Cardiac septum (tissue), 1 donor: ENCODE data around the gene SPAG7. TPM values are rescaled to one million over a fixed set of nuclear protein-coding genes. Genes with fewer than 3 reads are reported as not detected.
A peak's percentile ranks its signal among the peaks of the same experiment; 100 is the strongest.

Experiments used
- DNase-seq: peaks from one replicate; pipeline ENCODE4 v3.0.0-alpha.2; 2020; ENCODE audit warnings: low spot score
- intact Hi-C: fragments of 100-400 bp; cut with DNase I; formaldehyde crosslinking; loops from one replicate; pipeline ENCODE4 v1.14.0; 2022
- total RNA-seq: library from RNA; stranded (reverse); fragmentation: NEBNext Ultra II Directional; extraction: Animal tissue kit (Norgen Biotek cat#: 25700); gene quantifications from one replicate; pipeline ENCODE4 v1.2.1, GENCODE V29; 2021
- donor health status: DM: no; HTN: no; CAD: no.

SPAG7 gene
- total RNA-seq, 1 donor from 2014 or later: 104 TPM

DNA sequence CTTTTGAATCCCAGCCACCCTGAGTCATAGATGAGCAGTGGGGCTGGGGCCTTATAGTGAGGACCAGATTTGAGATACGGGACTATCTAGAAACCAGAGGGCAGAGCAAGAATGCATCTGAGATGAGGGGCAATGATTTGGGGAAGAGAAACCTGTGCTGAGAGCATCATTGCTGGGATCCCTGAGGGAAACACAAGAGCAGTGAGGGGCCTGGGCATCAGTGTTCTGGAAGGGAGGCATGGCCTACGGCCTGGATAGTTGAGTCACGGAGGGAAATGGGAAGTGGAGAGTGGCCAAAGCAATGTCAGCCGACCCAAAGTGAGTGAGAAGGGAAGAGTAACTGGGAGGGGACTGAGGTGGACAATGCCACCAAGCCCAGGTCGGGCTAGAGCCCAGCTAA lies 14.7 kb upstream of the SPAG7 start:
- no peak for DNase-seq
- intact Hi-C loops: loop anchor here (2.0 to 5.0 kb wide), 2 partner anchors 14 to 80 kb away; partner anchors contain the start of genes INCA1 and KIF1C

DNA sequence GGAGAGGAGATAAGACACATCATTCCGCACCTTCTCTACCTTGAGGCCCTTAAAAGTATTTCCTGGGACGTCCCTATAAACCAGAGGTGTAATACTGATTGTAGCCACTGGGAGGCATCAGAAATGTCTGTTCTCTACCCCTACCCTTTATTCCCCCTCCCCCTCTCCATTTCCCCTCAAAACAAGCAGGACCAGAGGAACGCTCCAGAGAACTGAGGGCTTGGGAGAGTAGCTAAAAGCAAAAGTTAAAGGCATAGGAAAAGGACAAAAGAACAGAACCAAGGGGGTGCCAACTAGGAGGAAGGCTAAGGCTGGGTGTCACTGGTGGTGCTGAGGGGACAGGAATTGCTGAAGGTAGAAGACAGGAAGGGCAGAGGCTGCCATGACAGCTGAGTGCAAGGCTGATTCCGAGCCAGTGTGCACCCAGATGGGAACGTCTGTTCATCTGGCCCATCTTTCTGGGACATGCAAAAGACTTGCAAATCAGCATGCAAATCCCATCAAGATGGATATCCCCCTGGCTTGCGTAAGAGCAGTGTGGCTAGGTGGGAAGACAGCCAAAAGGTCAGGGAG lies 13.1 kb upstream of the SPAG7 start:
- intact Hi-C loops: loop anchor here (5.0 kb wide), 1 partner anchor 82 kb away; no protein-coding TSS in a partner anchor
- DNase-seq: no peak

DNA sequence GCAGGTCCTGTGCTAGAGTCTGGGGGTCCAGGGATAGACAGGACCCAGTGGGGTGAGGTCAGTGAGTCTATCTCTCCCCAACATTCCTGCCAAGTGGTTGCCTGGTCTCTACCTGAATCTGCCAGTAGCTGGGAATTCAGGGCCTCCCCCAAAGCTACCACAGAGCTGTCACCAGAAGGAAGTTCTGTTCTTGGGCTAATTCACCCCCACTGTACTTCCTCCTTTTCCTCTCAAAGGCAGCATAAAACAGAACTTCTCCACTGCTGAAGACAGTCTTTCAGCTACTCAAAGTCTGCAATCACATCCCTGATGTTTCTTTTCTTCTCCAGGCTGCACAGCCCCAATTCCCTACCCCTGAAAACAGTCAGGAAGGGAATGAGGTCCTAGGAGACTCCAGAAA lies 11.1 kb upstream of the SPAG7 start:
- intact Hi-C loops: no loop called here
- no peak for DNase-seq

DNA sequence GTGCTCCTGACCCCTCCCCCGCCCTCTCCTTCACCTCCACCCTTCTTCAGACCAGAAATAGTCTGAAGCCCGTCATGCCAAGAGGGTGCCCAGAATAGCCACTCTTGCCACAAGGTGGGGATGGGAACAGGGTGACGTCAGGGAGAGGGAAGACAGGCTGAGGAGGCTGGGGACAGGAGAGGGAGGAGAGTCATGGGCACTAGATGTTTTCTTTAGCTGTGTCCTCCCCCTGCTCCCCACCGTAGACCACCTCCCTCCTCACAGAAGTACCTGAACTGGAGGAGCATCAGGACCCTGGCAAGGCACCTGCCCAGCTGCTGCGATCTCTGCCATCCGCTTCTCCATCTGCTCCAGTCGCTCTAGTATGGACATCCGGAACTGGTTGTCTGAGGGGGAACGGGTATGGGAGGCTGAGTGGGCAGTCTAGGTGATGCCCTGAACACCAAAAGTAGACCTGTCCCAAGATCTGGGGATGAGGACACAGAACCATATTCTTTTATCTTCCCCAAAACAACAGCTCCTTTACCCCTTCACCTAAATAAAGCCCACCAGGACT lies 6.6 kb upstream of the SPAG7 start:
- DNase-seq: no peak
- intact Hi-C loops: no loop called here

DNA sequence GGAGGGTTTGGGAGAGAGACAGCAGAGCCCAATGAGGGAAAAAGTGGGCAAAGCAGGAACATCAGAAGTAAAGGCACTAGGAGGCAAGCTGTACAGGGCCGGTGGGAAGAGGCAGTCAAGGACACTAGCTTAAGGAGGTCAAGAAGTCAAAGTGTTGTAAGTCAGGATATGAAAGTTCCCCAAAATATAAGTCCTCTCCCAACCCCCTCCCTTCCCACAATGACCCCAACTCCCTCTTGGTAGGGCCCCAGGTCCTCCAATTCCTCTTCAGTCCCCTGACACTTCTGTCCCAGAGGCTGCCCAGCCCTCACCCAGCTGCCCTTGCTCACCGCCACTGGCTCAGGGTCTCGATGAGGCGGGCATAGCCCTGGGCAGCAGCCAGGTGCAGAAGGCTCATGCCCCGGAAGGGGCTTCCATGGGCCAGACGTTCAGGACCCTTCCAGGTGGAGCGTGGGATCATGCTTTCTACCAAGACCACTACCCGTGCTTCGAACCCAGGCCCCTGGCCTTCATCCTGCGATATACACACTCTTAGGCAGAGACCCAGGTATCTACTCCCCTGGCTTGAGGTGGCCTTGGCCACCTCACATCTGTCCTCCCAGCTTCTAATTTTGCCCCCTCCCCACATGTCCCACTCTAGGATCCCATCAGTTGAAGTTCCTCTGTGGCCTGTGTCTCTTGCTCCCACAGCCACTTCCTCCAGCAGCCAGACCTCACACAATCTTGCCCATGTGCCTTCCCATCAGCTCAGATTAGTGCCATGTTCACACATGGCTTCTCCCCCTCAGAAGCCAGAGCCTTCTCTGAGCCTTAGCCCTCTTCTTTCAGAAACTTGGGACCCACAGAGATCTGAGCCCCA lies 5.9 kb upstream of the SPAG7 start:
- DNase-seq: no peak
- intact Hi-C loops: no loop called here

DNA sequence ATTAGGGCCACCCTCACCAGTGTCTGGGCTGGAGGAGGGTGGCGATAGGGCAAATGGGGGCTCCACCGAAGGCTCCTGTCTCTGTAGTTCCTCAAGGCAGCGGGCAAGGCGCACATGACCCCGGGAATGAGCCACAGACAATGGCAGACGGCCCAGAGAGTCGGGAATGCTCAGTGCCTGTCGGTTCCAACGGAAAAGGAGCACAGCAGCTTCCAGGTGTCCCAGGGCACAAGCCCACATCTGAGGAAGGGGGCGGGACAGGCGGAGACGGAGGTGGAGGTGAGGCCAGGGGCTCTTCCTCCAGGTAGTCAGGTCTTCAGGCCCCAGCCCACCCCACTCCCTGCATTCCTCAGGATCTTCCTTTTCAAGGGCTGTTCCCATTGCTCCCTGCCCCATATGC lies 5.1 kb upstream of the SPAG7 start:
- intact Hi-C loops: no loop called here
- no peak for DNase-seq

DNA sequence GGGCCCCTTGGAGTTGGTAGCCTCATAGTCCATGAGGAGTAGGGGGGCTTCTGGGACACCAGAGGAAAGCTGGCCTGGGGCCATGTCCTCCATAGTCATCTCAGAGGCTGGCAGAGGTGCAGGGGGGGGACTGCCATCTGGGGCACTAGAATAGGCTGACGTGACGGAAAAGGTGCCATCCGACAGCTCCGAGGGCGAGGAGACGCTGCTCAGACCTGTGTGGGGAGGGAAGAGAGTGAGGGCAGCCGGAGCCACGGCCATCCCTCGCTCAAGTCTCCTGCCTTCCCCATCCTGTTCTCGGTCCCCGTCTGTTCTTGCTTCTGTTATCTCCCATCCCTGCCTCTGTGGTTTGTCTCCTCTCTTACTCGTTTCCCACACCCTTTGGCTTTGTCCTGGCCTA lies 4.7 kb upstream of the SPAG7 start:
- intact Hi-C loops: no loop called here
- DNase-seq: no peak

DNA sequence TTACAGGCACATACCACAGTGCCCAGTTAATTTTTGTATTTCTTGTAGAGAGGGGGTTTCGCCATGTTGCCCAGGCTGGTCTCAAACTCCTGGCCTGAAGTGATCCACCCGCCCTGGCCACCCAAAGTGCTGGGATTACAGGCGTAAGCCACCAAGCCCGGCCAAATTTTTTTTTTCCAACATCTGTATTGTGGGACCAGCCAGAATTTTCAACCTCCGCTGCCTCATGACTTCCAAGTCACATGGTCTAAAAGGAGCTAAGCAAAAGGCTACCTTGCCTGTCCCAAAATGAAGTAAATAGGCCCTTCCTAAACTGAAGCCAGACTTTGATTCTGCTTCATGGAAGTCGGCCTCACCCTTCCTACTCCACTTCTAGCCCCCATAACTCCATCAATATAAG lies 4.2 kb upstream of the SPAG7 start:
- intact Hi-C loops: no loop called here

DNA sequence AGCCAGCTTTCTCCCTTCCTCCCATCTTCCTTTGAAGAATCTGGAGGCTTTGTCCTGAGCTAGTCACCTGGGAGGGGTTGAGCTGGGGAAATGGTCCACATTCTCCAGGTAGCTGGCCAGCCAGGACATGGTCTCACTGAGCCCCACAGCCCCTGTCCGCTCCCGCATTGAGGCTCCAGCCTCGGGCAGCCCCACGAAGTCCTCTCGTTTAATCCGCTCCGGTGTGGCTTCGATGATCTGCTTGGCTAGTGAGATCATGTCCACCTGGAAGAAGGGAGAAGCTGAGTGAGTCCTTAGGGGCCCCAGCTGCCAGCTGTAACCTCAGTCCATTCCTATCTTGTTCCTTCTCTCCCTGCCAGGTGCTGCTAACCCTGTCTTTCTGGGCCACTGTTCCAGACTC lies 2.7 kb upstream of the SPAG7 start:
- no peak for DNase-seq
- intact Hi-C loops: no loop called here

More for the DNA sequence above, 4.2 kb upstream of the SPAG7 start:
- no peak for DNase-seq

DNA sequence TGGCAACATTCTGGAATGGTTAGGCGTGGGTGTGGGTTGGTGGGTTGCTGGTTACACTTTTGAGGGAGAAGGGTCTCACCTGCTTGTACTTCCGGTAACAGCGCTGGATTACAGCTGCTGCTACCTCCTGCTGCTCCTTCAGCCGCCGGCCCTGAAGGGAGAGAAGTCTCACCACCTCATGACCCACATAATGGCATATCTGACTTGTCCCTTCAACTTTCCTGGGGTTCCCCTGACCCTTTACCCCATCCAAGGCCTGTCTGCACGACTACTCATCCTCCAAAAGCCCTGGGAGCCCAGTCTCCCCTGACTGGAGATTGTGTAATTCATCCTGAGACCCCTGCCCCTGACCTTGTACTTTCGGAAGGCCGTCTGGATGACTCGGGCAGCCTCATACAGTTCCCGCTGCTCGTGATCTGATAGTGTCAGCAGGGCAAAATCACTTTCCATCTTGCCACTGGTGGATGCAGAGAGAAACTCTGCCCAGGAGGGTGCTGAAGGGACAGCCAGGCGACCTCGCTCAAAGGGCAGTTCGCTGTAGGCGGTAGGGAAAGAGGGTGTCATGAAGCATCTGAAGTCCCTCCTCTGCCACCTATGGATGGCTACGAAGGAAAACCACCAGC lies 2.0 kb upstream of the SPAG7 start:
- intact Hi-C loops: loop anchor here (5.0 kb wide), 2 partner anchors 62 to 93 kb away; no protein-coding TSS in a partner anchor
- no peak for DNase-seq

DNA sequence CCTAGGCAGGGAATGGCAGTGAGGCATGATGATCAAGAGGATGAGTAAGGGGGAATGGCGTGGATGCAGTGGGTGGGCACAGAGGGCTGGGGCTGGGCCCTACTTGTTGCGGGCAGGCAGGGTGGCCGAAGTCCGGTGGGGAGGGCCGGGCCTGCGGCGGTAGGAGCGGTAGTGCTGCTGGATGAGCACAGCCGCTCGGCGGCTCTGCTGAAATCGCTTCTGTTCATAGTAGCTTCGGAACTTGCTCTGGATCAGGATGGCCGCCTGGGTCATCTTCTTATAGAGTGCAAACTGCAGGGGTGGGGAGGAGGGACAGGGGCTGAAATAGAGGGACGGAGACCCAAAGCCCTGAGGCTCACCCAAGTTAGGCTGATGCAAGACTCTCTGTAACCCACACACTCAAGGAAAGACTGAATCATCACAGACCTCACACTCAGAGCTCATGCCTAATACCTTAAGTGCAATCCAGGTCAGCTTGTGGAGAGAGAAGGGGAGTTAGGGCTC lies 1.5 kb upstream of the SPAG7 start:
- no peak for DNase-seq

DNA sequence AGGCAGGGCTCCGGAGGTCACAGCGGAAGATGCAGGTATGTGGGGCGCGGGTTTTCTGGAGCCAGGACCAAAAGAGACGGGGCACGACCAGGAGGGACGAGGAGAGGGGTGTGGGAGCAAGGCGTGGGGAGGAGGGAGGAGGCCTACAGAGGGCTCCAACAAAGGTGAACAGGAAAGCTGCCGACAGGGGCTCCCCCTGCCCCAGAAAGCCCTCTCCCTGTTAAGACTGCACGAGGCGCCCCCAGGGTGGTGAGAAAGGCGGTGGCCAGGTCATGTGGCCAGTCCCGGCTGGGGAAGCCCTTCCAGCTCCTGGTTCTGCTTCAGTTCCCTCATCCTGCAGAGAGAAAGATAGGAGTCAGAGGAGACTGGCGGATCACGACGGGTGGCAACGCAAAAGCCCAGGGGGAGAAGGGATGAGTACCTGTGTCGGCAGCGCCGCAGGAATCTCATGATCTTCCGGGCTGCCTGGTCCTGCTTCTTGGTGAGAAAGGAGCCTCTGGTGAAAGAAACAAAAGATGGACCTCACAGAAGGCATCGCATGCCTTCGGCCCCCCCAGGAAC lies 949 bp upstream of the SPAG7 start:
- intact Hi-C loops: loop anchor here (5.0 kb wide), 2 partner anchors 61 to 94 kb away; no protein-coding TSS in a partner anchor
- no peak for DNase-seq

More for the DNA sequence above, 1.5 kb upstream of the SPAG7 start:
- intact Hi-C loops: loop anchor here (5.0 kb wide), 2 partner anchors 62 to 93 kb away; no protein-coding TSS in a partner anchor

DNA sequence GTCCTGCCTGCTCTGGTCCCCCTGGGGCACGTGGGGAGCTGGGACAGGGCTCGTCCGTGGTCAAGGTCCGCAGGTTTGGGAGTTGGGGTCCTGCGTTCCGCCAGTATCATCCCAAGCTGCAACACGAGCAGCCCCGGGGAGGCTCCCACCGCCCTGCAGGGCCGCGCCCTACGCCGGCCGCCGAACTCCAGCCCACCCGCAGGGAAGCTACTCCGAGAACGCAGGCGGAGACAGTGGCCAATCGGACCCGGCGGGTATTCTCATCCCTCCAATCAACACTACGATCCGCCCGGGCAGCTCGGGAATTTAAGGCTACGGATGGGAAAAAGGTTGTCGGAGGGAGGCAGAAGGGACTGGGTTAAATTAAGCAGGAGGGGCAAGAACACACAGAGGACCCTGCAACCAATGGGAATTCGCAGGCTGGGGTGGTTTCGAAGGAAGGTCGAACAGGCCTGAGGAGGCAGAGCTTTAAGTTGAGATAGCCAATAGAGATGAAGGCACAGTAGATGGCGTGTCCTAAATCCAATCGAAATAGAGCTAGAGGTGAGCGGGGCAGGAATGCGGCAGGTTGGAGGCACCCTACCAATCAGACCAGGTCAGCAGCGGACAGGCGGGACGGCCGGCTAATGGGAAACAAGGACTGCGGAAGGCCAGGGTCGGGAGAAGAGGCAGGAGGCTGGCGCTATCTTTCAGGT lies 626 bp downstream of the SPAG7 start:
- peak; percentile 99 for DNase-seq
- intact Hi-C loops: loop anchor here (1.0 to 5.0 kb wide), 5 partner anchors 16 to 95 kb away; partner anchors contain the start of genes CAMTA2, ENO3, RNF167 and SLC25A11

DNA sequence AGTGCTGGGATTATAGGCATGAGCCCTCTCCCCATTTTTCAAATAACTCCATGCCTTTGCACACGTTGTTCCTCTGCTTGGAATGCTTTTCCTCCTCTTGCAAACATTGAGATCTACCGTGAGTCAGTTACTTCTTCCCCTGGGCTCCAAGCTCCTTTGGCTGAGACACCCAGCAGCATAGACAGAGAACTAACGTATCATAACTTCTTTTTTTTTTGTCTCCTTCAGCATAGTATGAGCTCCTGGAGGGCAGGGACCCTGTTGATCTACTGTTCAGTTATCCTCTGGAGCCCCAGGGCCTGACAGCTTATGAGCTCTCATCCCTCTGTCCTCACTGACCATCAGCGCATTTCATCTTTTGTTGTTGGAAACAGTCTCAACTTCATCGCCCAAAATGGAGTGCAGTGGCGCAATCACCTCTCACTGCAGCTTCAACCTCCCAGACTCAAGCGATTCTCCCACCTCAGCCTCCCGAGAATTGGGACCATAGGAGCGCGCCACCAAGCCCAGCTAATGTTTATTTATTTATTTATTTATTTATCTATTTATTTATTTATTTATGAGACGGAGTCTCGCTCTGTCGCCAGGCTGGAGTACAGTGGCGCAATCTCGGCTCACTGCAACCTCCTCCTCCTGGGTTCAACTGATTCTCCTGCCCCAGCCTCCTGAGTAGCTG lies 2.2 kb downstream of the SPAG7 start:
- intact Hi-C loops: loop anchor here (5.0 kb wide), 2 partner anchors 58 to 97 kb away; no protein-coding TSS in a partner anchor
- DNase-seq: no peak

DNA sequence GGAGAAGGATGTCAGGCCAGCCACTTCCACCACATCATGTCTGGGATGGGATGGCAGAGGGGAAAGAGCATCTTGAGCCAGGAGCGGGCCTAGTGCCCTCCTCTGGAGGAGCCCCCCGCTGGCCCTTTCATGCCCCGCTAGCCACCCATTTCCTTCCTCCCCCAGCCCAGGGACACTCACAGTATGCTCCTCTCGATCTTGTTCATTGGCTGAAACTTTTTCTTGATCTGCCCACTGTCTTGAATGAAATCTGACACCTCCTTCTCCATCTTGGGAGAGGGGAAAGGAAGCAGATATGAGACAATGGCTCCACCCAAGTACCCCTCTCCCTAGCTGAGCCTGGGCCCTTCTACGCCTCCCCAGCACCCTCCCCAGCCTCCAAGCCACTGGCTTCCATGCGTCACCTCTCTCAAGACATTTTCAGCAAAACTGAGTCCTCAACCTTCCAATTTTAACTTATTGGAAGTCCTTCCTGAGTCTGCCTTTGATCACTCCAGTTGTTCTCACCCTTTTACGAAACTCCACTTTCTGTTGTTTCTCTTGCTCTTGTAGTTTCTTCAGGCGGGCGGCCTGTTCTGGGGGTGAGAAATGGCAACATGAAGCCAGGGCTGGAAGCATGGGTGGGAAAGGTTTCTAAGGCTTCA lies 7.2 kb downstream of the SPAG7 start:
- intact Hi-C loops: no loop called here
- DNase-seq: no peak

DNA sequence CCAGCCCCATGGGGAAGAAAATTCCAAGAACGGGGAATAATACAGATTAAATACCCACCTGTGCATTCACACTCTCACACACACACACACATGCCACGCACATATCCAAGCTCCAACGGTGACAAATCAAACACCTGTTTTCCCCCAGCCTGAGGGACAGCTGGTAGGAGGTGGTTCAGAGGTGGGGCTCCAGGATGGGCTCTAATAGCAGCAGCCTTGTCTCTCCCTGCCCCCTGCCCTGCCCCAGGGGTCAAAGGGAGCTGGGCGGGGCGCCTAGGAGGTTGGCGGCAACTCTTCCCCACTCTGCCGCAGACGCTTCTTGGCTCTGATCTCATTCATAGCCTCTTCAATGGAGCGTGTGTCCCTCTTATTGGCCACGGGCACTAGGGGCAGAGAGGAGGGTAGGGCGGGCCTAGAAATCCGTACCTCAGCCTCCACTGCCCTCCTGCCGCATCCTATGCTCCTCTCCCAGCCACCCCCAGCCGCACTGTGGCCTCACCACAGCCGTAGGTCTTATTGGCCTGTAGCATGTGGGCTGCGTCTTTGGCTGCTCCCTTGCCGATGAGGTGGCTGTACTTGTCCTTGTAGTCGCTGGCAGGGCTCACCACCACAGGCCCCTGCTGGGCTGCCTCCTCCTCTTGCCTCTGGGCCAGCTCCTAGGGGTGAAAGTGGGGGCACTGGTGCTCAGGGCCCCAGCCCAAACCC lies 8.2 kb downstream of the SPAG7 start:
- DNase-seq: no peak
- intact Hi-C loops: no loop called here

DNA sequence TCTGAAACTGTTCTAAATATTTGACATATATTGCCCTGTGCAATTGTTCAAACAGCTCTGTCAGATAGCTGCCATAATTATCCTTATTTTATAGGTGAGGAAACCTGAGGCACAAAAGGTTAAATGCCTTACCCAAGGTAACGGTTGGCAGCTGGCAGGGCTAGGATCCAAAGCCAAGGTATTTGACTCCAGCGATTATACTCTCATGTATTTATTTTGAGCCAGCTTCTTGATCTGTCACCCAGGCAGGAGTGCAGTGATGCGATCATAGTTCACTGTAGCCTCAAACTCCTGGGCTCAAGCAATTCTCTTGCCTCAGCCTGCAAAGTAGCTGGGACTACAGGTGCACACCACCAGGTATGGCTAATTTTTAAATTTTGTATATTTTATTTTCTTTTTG lies 9.5 kb downstream of the SPAG7 start:
- intact Hi-C loops: no loop called here
- DNase-seq: no peak
